Activated CD4-positive, alpha-beta T cell treated with anti-CD3 and anti-CD28 coated beads, Interleukin-2, amount 50 U/mL, for 24 hours (primary cell): ENCODE data around the gene PLEKHN1.

Experiments
- DNase-seq, 2 donors: peaks; one replicate each; pipeline ENCODE4 v3.0.0-alpha.2; 2020; ENCODE audit warnings: low read depth in 1 of 2, low spot score in 1 of 2

PLEKHN1 gene

GRCh38 chr1:929712-930632, 36.3 kb upstream of the PLEKHN1 start:
- DNase-seq: no peak

GRCh38 chr1:930633-931138, 35.6 kb upstream of the PLEKHN1 start:
- no peak for DNase-seq

DNA sequence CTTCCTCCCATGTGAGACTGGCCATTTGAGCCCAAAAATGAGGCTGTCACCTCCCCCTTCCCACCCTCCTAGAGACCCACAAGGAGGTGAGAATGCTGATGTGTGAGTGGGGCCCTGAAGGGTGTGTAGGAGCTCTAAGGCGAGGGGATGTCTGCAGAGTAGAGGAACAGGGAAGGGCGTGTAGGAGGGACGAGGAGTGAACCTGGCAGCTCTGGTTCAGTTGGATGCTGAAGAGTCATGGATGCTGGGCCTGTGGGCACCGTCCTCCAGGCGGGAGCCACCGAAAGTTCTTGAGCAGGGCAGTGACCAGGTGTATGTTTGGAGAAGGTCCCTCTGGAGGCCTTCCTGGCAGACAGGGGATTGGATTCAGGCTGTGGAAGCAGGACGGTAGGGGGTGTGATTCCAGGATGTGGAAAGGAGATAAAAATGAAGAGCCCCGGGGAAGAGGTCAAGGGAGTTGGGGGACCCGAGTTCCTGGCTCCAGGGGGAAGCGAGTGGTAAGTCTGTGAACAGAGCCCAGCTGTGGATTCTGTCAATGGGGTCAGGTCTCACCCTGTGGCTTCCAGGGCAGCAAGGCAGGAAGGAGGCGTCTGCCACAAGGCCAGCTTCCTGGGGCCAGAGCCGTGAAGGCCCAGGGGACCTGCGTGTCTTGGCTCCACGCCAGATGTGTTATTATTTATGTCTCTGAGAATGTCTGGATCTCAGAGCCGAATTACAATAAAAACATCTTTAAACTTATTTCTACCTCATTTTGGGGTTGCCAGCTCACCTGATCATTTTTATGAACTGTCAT, 34.7 kb upstream of the PLEKHN1 start:
- DNase-seq: no peak

GRCh38 chr1:932173-932510, 34.1 kb upstream of the PLEKHN1 start:
- DNase-seq: no peak

DNA sequence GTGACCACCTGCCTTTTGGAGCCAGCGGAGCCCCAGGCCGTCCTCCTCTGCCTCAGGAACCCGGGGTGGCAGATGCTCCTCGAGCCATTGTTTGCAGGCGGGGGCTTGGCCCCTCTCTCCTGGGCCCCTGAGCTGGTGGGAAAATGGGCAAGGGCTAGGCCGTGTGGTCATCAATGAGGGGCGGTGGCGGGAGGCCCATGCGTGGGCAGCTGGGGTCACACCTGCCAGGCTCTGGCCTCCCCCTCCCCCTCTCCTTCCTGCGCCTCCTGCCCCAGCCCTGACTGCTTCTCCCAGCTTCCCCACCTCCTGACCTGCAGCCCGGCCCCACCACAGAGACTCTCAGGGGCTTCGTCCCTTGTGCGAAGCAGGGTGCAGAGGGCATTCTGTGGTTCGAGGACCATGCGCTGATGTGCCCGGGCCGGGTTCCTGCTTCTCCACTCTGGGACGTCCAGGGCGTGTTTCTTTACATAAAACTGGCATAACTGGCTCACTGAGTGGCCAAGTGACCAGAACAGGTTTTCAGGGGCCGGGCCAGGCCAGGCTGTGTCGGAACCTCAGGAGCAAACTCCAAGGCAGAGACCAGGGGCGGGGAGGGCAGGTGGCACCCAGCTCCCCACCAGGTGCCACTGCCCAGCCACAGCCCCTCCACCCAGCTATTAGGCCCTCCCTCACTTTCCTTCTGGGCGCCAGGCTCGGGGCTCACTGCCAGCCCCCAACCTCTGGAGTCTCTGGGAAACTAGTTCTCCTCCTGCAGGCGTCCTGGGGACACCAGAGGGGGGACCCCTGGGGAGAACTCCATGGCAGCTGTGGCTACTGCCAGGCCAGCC, 33.3 kb upstream of the PLEKHN1 start:
- DNase-seq: no peak

GRCh38 chr1:933603-933940, 32.7 kb upstream of the PLEKHN1 start:
- no peak for DNase-seq

DNA sequence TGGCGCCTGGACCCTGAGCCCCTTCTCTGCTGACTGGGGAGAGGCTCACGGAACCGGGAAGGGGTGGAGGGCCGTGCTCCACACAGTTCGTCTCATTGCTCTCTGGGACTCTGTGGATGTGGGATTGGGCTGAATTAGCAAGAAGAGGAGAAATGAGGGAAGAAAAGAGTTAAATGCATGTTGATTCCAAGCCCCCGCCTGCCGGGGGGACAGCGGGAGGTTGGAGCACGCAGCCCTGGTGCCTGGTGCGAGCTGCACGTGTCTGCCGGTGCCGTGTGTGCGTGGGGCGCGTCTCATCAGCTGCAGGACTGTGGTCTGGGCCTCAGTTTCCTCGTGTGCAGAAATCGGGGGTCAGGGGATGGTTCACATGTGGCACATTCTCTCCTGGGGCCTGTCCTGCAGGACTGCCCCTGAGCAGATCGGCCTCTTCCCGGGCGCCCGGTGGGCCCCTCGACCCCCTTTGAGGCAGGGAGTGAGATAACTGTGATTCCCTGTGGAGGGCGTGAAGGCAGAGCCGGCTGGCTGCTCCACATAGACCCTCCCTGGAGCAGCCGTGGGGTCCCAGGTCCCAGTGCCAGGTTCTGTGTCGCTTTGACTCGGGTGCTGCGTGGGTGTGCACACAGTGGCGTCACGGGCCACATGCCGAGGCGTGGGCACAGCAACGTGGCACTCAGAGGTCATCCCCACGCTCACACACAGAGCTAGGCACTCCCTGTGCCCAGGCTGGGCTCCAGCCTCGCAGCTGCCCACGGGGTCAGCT, 31.1 kb upstream of the PLEKHN1 start:
- DNase-seq: no peak

GRCh38 chr1:935751-936231, 30.5 kb upstream of the PLEKHN1 start:
- DNase-seq: no peak

DNA sequence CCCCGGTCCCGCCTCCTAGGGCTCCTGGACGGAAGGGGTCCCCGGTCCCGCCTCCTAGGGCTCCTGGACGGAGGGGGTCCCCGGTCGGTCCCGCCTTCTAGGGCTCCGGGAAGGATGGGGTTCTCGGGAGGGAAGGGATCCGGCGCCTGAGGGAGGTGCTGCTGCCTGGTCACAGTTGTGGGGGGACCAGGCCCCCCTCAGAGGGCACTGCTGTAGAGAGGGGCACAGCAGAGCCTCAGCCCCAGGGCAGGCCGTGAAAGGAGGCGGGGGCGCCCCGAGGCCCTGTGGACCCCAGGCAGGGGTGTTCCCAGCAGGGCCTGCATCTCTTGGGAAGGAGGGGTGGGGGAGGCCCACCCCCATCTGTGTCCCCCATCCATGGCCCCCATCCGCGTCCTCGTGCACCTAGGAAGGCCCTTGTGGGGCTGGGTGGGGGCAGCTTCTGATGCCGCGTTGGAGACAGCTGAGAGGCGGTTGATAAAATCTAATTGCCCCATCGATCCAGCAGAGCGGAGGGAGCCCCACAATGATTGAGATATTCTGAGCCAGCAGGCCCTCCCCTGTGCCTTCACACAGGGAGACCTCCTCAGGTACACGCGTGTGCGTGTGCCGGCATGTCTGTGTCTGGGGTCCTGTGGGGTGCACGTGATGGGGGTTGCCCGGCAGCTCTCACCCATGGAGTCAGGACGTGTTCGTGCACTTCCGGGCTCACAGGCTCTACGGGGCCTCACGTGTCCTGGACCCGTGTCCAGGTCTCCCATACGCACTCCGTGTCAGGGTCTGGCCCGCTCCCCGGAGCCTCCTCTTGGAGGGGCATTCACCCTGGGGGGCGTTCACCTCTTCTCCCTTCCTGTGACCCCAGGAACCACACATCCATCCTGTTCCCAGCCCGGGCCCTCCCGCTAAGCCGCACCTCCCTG, 29.7 kb upstream of the PLEKHN1 start:
- DNase-seq: no peak

DNA sequence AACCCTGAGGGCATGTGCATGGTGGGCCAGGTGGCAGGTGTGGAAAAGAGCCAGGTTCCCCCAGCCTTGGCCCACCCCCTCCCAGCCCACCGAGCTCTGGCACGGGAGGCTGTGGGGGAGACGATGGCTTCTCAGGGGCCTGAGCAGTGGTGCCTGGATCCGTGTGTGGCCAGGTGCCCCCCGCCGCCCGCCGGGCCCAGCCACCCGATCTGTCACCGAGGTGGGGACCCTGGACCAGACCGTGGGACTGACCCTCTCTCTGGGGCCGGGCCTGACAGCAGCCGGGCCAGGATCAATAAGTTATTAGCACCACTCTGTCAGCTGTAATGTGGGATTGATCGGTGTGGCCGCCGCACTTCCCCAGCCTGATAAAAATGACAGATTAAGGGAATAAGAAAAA, 28.8 kb upstream of the PLEKHN1 start:
- no peak for DNase-seq

DNA sequence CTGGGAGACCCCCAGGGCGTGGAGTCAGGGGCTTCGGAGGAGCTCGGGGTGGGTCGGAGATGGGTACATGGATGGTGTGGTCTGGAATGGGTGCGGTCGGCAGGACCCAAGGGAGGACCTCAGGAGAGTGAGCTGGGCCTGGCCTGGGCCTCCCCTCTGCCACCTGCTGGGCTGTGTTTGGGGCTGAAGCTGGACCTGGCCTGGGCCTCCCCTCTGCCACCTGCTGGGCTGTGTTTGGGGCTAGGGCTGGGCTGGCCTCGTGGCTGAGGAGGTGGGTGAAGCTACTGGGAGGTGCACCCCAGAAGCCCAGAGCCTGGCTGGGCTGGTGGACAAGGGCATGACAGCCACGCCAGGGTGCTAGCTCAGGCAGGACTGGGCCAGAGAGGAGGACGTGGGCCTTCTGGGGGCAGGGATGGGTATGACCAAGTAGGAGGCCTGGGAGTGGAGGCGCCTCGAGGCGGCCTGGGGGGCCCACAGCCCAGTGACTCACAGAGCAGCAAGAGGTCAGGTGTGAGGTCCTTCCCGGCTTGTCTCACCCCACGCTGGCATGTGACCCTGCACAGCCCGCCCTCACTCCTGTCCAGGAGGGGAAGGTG, 28.1 kb upstream of the PLEKHN1 start:
- DNase-seq: no peak

GRCh38 chr1:938711-939489, 27.4 kb upstream of the PLEKHN1 start:
- no peak for DNase-seq

- DNase-seq: no peak
Observed at GRCh38 chr1:939511-940106, 26.7 kb upstream of the PLEKHN1 start.

DNA sequence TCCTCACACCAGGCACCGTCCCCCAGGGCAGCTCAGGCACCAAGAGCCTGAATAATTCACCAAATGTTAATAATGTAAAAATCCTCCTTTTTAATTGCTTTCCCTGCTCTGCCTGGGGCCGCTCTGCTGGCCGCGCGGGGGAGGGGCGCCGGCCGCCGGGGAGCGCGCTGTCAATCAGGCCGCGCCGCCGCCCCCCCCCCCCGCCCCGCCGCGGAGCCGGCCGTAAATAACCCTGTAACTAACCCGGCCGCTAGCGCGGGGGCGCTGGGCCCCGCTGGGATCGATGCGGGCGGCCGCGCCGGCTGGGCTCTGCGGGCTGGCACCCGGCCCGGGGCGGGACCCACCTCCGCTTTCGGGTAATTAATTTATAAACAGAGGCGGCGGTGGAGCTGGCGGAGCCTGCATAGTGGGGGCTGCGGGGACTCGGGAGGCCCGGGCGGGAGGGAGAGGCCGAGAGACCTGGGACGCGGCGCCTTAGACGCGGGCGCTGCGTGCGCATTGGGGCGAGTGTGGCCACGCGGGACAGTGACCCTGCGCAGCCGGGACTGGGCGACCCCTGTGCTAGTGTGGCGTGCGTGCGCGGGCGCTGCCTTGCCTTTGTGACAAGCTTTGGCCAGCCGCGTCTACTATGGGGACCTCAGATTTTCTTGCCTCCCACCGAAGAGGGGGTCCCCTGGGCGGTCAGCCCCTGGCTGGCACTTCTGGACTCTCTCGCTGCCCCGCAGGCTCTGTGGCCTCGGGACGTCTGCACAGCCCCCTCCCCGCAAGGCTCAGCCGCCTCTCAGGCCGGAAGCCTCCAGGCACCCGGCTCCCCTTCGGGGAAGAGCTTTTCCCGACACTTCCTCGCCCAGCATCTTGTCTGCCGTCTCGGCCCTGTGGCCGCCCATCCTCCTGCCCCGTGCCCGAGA, 25.9 kb upstream of the PLEKHN1 start:
- DNase-seq: no peak

GRCh38 chr1:941015-941587, 25.2 kb upstream of the PLEKHN1 start:
- DNase-seq: no peak

DNA sequence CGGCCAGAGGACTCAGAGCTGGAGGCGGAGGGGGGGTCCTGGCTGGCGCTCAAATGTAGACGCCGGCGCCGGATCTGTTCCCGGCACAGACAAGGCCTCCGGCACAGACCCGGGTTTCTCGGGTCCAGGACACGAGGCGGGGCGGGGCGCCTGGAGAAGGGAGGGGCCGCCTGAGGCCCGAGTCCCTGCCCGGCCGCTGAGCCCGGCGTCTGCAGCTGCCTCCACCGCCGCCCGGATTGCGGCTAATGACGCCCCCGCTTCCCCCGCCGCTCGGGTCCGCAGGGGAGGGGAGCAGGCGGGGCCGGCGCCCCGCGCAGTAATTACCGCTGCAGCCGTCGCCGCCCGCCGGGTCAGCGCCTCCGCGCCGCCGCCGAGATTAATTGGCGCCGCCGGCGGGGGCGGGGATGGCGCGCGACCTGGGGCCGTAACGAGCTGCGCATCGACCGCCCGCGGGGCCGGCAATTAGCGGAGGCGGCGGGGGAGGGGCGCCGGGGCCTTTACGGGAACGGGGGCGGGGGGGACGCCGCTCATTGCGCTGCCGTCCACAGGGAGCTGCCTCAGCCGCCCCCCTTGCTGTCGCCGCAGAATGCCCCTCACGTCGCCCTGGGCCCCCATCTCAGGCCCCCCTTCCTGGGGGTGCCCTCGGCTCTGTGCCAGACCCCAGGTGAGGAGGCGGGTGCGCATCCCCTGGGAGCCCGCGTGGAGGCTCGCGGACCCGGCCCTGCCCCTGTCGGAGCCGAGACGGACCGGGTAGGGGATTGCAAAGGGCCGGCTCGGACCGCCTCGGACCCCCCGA, 24.5 kb upstream of the PLEKHN1 start:
- no peak for DNase-seq
